IMR-90 (cell line): ENCODE data around the gene GALR2. TPM values are rescaled to one million over a fixed set of nuclear protein-coding genes. Genes with fewer than 3 reads are reported as not detected.
"Not testable (repeated sequence)": the region's sequence is repeated elsewhere in the genome, so short reads cannot be mapped to it uniquely, and the experiment has no call there.

ENCODE experiments used
- ATAC-seq: fragments of 200-7000 bp; cut with Tn5 transposase; 2 replicates; pipeline ENCODE4 v1.9.1; 2020; ENCODE audit warnings: low read depth, mild to moderate bottlenecking, moderate library complexity
- BruUV-seq: library from RNA; stranded (reverse); fragments of 400-500 nt; replicated peaks from 2 replicates; lab custom pipeline; 2021; lab: Mats Ljungman, UMichigan
- CTCF ChIA-PET: fragments of 300-600 bp; formaldehyde crosslinking; extraction: SDS; loops from one replicate; lab custom pipeline; 2021; ENCODE audit warnings: antibody characterized with exemption; lab: Yijun Ruan, JAX
- POLR2A ChIA-PET: fragments of 300-600 bp; sonication (Branson Sonifier 250); formaldehyde crosslinking; loops from one replicate; lab custom pipeline; 2022; ENCODE audit warnings: antibody characterized with exemption; ENCODE audit not compliant: unreplicated experiment; lab: Charles Lee
- DNase-seq: peaks from one replicate; pipeline ENCODE4 v3.0.0; 2013
- H2AFZ ChIP-seq: replicated peaks from 2 replicates; pipeline ENCODE3; 2013; ENCODE audit warnings: low read length, mild to moderate bottlenecking; ENCODE audit not compliant: poor library complexity
- H2AK5ac ChIP-seq: 2 replicates; pipeline ENCODE4 v1.6.1; 2013; ENCODE audit warnings: low read depth, low read length, inconsistent platforms
- H2AK9ac ChIP-seq: replicated peaks from 2 replicates; pipeline ENCODE3; 2013; ENCODE audit warnings: mild to moderate bottlenecking, low read depth, low read length, moderate library complexity; ENCODE audit not compliant: poor library complexity
- H2BK120ac ChIP-seq: 2 replicates; pipeline ENCODE4 v1.6.1; 2013; ENCODE audit warnings: low read depth, low read length, inconsistent platforms
- H2BK15ac ChIP-seq: 3 replicates; pipeline ENCODE4 v1.6.1; 2013; ENCODE audit warnings: low read depth, low read length, inconsistent platforms
- H2BK20ac ChIP-seq: 2 replicates; pipeline ENCODE4 v1.6.1; 2013; ENCODE audit warnings: low read depth, mild to moderate bottlenecking, inconsistent platforms, low read length, moderate library complexity
- H2BK5ac ChIP-seq: 2 replicates; pipeline ENCODE4 v1.6.1; 2013; ENCODE audit warnings: mild to moderate bottlenecking, low read depth, low read length, inconsistent platforms; ENCODE audit not compliant: poor library complexity, severe bottlenecking
- H3K14ac ChIP-seq: replicated peaks from 2 replicates; pipeline ENCODE4 v1.6.1; 2013; ENCODE audit warnings: low read depth, low read length, inconsistent platforms
- H3K18ac ChIP-seq: 2 replicates; pipeline ENCODE4 v1.6.1; 2013; ENCODE audit warnings: low read depth, low read length, control low read depth
- H3K23ac ChIP-seq: 2 replicates; pipeline ENCODE4 v1.6.1; 2013; ENCODE audit warnings: low read depth, low read length, inconsistent platforms
- H3K27ac ChIP-seq: 2 replicates; pipeline ENCODE4 v1.5.1; 2013; ENCODE audit warnings: mild to moderate bottlenecking, control low read depth, low read length; ENCODE audit not compliant: insufficient read depth
- H3K27me3 ChIP-seq: 2 replicates; pipeline ENCODE4 v1.6.1; 2013; ENCODE audit warnings: low read length; ENCODE audit not compliant: control insufficient read depth, insufficient read depth
- H3K36me3 ChIP-seq: 2 replicates; pipeline ENCODE4 v1.6.1; 2013; ENCODE audit warnings: low read length, mixed read lengths; ENCODE audit not compliant: control insufficient read depth, insufficient read depth
- H3K4ac ChIP-seq: 2 replicates; pipeline ENCODE4 v1.6.1; 2013; ENCODE audit warnings: low read depth, low read length, inconsistent platforms
- H3K4me1 ChIP-seq: 2 replicates; pipeline ENCODE4 v1.6.1; 2013; ENCODE audit warnings: low read length, mixed read lengths; ENCODE audit not compliant: control insufficient read depth, insufficient read depth
- H3K4me2 ChIP-seq: 2 replicates; pipeline ENCODE4 v1.6.1; 2013; ENCODE audit warnings: low read depth, mild to moderate bottlenecking, control low read depth, low read length, moderate library complexity
- H3K4me3 ChIP-seq: 2 replicates; pipeline ENCODE4 v1.5.1; 2013; ENCODE audit warnings: low read depth, mild to moderate bottlenecking, control low read depth, low read length, moderate library complexity; ENCODE audit not compliant: insufficient read depth
- H3K56ac ChIP-seq: 2 replicates; pipeline ENCODE4 v1.6.1; 2013; ENCODE audit warnings: low read length, inconsistent platforms; ENCODE audit not compliant: insufficient read depth; ENCODE audit errors: extremely low read depth
- H3K79me1 ChIP-seq, 2 experiments: 2 replicates each; pipeline ENCODE4 v1.6.1; 2013; ENCODE audit warnings: low read length in 2 of 2, inconsistent platforms in 1 of 2, low read depth in 1 of 2
- H3K9ac ChIP-seq: 2 replicates; pipeline ENCODE4 v1.6.1; 2013; ENCODE audit warnings: low read depth, low read length, control low read depth
- H3K9me1 ChIP-seq: 2 replicates; pipeline ENCODE4 v1.6.1; 2013; ENCODE audit warnings: low read length, inconsistent platforms; ENCODE audit not compliant: insufficient read depth
- H3K9me3 ChIP-seq: 2 replicates; pipeline ENCODE4 v1.6.1; 2013; ENCODE audit warnings: low read length; ENCODE audit not compliant: control insufficient read depth, insufficient read depth
- H4K20me1 ChIP-seq: 2 replicates; pipeline ENCODE4 v1.6.1; 2013; ENCODE audit warnings: low read length, inconsistent platforms; ENCODE audit not compliant: insufficient read depth
- H4K5ac ChIP-seq: 2 replicates; pipeline ENCODE4 v1.6.1; 2013; ENCODE audit warnings: mild to moderate bottlenecking, low read depth, low read length, control low read depth
- H4K8ac ChIP-seq, 2 experiments: 2 replicates each; pipeline ENCODE4 v1.6.1; 2013; ENCODE audit warnings: low read depth in 2 of 2, low read length in 2 of 2, control low read depth in 1 of 2, inconsistent platforms in 1 of 2
- H4K91ac ChIP-seq: 2 replicates; pipeline ENCODE4 v1.6.1; 2013; ENCODE audit warnings: low read depth, low read length, inconsistent platforms; ENCODE audit not compliant: insufficient read depth
- WGBS, 2 experiments: methylation state at CpG; one replicate each; pipeline versions ENCODE4 v1.1.5 to v1.1.7; 2013; ENCODE audit warnings: missing lambda C conversion rate in 2 of 2; ENCODE audit not compliant: insufficient read length in 1 of 2; ENCODE audit errors: extremely low coverage in 2 of 2; 5-methylcytosine and 5-hydroxymethylcytosine counted together
- dilution Hi-C: fragments of 300-500 bp; cut with HindIII; formaldehyde crosslinking; loops from one replicate; pipeline ENCODE4 v1.14.3; 2018; ENCODE audit warnings: low sequenced_read_pairs; ENCODE audit not compliant: unreplicated experiment
- in situ Hi-C: fragments of 300-500 bp; cut with MboI; formaldehyde crosslinking; loops from 3 replicates; pipeline ENCODE4 v1.14.3; 2019; ENCODE audit warnings: low sequenced_read_pairs, inconsistent platforms, mixed read lengths
- intact Hi-C: fragments of 100-400 bp; cut with micrococcal nuclease; formaldehyde crosslinking; loops from 2 replicates; pipeline ENCODE4 v1.10.0; 2022
- polyA plus RNA-seq, 3 experiments: library from polyadenylated mRNA; depleted of rRNA; stranded (reverse); fragments of >200 nt; gene quantifications; 2 replicates each; pipeline ENCODE4 v1.2.3, GENCODE V29; 2012; ENCODE audit warnings: low replicate concordance in 1 of 3
- total RNA-seq: library from RNA; depleted of rRNA; stranded (reverse); fragments of >200 nt; gene quantifications from 2 replicates; pipeline ENCODE4 v1.2.3, GENCODE V29; 2012

The GALR2 gene
- total and polyA plus RNA-seq, 2 of the 4 experiments (the other 2 are of a cell fraction), result 0.07 TPM; not detected in 1

DNA sequence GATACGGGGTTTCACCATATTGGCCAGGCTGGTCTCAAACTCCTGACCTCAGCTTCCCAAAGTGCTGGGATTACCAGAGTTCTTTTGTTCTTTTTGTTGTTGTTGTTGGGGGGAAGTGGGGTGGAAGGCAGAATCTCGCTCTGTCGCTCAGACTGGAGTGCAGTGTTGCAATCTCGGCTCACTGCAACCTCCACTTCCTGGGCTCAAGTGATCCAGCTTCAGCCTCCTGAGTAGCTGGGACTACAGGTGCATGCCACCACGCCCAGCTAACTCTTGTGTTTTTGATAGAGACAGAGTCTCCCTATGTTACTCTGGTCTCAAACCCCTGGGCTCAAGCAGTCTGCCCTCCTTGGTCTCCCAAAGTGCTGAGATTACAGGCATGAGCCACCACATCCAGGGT is 3.8 kb downstream of the GALR2 start:
- not testable (repeated sequence) for H2BK5ac ChIP-seq, H3K56ac ChIP-seq

More for the DNA sequence above, 3.8 kb downstream of the GALR2 start:
- H3K9ac ChIP-seq, H3K79me1 ChIP-seq, H4K5ac ChIP-seq, BruUV-seq, H2BK15ac ChIP-seq, ATAC-seq, in situ Hi-C loops, H4K8ac ChIP-seq, CTCF ChIA-PET, H2AFZ ChIP-seq, H3K9me1 ChIP-seq, H3K18ac ChIP-seq, H4K91ac ChIP-seq, H2BK120ac ChIP-seq, H3K23ac ChIP-seq, H3K4ac ChIP-seq, H3K14ac ChIP-seq, H2AK5ac ChIP-seq, H3K4me1 ChIP-seq, DNase-seq, H2BK20ac ChIP-seq, H3K4me3 ChIP-seq, dilution Hi-C loops, H2AK9ac ChIP-seq, H3K27ac ChIP-seq, H3K9me3 ChIP-seq, H3K4me2 ChIP-seq, POLR2A ChIA-PET: not testable (repeated sequence)
- peaks cover 11% of the 10 kb centered on the region; the same call in 1 of the 2 replicates for H3K36me3 ChIP-seq
- intact Hi-C loops, result loop anchor here (10.0 kb wide), 1 partner anchor 174 kb away; the partner anchor contains the start of gene MRPL38
- H3K27me3 ChIP-seq, result peaks cover 65% of the 10 kb centered on the region
- 100% methylated on average over 1 of the region's 5 CpGs; no CpG with 5 or more reads in 1 of the 2 experiments for WGBS, 2 experiments
- H4K20me1 ChIP-seq, result peaks cover 14% of the 10 kb centered on the region
